NCI-H2171 (cell line): ENCODE measurements around the gene PTPRQ.

ENCODE experiments used
- DNase-seq: peaks from one replicate; lab custom pipeline; 2025; lab: John Stamatoyannopoulos, UW

Gene PTPRQ

GRCh38 chr12:80704420-80704819, 260.4 kb downstream of the PTPRQ start:
- DNase-seq: no peak

GRCh38 chr12:80707126-80707829, 263.2 kb downstream of the PTPRQ start, which contains the start of gene MYF6:
Gene MYF6 (plus strand): TSS chr12:80707634. CDS start chr12:80707720, 86 bp downstream.
- no peak for DNase-seq

GRCh38 chr12:80707830-80708258, 263.8 kb downstream of the PTPRQ start:
- no peak for DNase-seq

- DNase-seq: no peak
Observed at GRCh38 chr12:80708259-80708974, 264.4 kb downstream of the PTPRQ start.

GRCh38 chr12:80708975-80709328, 264.9 kb downstream of the PTPRQ start:
- DNase-seq: no peak

GRCh38 chr12:80709811-80710726, 266.0 kb downstream of the PTPRQ start:
- DNase-seq: no peak

GRCh38 chr12:80710727-80711449, 266.9 kb downstream of the PTPRQ start:
- no peak for DNase-seq

GRCh38 chr12:80711866-80712265, 267.8 kb downstream of the PTPRQ start:
- no peak for DNase-seq

- no peak for DNase-seq
Observed at GRCh38 chr12:80712866-80713265, 268.8 kb downstream of the PTPRQ start.

- no peak for DNase-seq
Observed at GRCh38 chr12:80713419-80713818, 269.4 kb downstream of the PTPRQ start.

GRCh38 chr12:80714055-80714454, 270.0 kb downstream of the PTPRQ start:
- DNase-seq: no peak

- no peak for DNase-seq
Observed at GRCh38 chr12:80714846-80715245, 270.8 kb downstream of the PTPRQ start.

GRCh38 chr12:80715713-80716249, 271.7 kb downstream of the PTPRQ start:
- DNase-seq: no peak

- DNase-seq: no peak
Observed at GRCh38 chr12:80716696-80717469, 272.8 kb downstream of the PTPRQ start, which contains the start of gene MYF5. Gene MYF5 (plus strand): TSS chr12:80716912. CDS start chr12:80717064, 152 bp downstream.

GRCh38 chr12:80717856-80718255, 273.8 kb downstream of the PTPRQ start:
- DNase-seq: no peak

- DNase-seq: no peak
Observed at GRCh38 chr12:80720516-80720915, 276.5 kb downstream of the PTPRQ start.

GRCh38 chr12:80721326-80721725, 277.3 kb downstream of the PTPRQ start:
- no peak for DNase-seq
